Colon (tissue), 2 donors: ENCODE results near the gene MYO19.

Source experiments
- FAIRE-seq: peaks from 2 replicates; lab custom pipeline; 2012; peaks lifted over from hg19 to GRCh38; lab: Jason Lieb, UNC
- donor health status: control.
- donor health status: control.

MYO19 gene

DNA sequence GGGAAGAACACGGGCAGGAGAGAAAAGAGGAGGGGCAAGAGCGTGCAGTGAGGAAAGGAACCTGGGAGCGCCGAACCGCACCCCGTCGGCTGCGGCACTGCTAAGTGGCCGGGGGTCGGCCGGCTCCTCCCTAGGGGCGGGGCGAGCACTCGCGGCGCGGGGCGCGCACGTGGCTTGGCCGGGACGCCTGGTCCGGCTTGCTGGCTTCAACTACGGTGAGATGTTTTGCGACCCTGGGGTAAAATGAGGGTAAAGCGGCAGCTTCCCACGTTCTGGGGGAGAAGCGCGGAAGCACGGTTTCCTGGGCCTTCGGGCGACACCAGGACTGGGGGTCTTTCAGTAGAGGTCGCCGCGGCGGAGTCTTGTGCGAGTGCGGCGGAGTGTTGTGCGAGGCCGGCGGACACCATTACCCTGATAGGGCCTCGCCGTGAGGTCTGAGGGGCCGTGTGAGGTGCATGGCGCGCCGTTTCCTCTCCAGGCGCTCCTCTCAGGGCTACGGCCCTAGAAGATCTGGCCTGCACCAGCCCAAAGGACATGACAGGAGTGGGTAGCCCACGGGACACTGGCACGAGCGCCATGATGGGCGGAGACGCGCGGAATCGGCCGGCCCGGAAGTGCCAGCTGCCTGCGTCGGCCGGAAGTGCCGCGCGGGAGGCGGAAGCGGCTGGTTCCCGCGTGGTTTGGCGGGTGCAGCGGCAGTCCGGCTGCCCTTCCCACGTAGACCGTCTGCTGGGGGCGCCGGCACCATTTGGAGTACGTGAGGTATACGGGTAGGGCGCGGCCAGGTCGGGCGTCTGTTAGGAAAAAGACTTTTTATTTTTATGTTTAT, at the start of gene MYO19, which contains the start of gene PIGW:
MYO19 (minus strand) TSS at position 29 of the 829 bp plus-strand sequence. CDS start 2,330 bp downstream, outside the sequence.
PIGW (plus strand) TSS at position 148 of the 829 bp plus-strand sequence. CDS start 2,115 bp downstream, outside the sequence.
- no peak for FAIRE-seq

DNA sequence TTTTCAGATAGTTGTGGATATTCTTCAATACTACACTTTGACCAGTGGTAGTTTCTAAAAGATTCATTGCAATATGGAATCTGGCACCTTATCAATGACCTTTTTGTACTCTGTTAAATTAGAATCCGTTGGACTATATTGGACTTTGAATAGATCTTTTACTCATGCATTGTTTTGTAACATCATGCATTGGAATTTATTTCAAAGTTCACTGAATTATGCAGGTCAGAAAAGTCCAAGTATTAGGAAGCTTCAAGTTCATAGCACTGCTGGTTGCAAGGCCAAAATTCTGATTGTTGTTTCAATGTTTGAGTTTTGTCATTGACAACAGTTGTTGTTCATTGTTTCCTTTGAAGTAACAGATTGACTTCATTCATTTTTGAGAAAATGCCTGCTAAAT, 49.1 kb upstream of the MYO19 start:
- no peak for FAIRE-seq

DNA sequence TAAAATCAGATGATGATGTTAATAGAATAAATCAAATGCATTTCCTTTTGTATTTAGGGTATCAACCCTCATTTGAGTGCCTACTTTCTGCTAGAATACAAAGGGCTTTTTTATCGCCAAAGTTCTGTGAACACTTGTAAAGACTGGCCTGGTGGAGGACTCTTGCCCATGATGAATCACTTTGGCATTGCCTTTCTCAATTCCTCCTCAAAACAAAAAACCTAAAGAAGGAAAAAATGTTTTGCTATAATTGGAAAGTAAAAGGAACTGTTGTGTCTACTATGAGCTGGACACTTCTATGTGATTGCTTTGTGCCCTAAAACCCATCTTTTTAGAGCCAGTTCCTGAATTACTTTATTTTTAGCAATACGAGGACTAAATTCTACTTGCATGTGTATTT, 44.0 kb upstream of the MYO19 start:
- no peak for FAIRE-seq

- FAIRE-seq = no peak
Observed at GRCh38 chr17:36576793-36577192, 42.1 kb upstream of the MYO19 start.

GRCh38 chr17:36575028-36575427, 40.4 kb upstream of the MYO19 start:
- no peak for FAIRE-seq

GRCh38 chr17:36566081-36566480, 31.4 kb upstream of the MYO19 start:
- FAIRE-seq = no peak

DNA sequence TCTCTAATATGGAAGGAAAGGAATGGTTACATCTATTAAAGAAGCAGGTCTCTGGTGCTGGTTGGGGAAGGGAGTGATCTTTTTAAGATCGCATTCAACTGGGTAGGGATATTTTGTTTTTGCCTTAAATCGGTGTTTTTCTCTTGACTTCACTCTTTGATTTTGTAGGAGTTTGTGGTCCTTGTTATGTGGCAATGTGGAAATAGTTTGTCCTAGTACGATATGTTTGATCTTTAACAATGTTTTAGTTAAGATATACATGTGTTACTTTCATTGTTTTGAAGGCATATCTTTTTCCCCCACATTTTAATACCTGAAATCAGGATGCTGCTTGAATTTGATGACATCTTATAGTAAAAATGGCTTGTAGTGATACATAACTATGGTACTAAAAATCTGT, 18.8 kb upstream of the MYO19 start:
- no peak for FAIRE-seq

DNA sequence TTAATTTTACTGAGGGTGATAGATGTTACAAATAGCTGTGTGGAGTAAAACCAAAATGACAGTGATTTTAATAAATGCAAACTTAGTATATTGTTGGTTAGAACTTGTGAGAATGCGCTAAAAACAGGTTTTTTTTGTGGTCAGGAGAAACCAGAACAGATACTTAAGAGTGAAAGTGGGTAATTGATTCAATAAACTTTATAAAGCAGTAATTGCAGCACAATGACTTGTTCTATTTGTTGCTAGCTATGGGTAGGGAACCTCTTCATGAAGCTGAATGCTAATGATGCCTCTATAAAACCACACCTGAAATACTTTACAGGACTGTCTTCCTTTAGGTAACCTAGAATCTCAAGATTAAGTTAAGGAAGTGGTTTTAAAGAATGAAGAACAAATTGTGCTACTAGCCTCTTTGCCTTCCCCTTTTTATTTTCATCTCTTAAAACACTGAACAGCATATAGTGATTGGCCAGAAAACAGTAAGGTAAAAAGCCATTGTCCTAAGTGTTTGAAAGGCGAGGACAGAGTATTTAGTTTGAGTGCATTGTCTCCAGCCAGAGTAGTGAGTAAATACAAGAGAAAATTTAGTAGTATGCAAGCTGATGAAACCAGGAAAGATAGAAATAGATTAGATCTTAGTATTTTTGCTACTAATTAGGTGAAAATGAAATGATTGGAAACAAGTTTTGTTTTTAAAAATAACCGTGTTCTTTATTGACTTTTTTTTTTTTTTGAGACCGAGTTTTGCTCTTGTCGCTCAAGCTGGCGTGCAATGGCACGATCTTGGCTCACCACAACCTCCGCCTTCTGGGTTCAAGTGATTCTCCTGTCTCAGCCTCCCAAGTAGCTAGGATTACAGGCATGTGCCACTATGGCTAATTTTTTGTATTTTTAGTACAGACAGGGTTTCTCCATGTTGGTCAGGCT, 16.1 kb upstream of the MYO19 start:
- no peak for FAIRE-seq

DNA sequence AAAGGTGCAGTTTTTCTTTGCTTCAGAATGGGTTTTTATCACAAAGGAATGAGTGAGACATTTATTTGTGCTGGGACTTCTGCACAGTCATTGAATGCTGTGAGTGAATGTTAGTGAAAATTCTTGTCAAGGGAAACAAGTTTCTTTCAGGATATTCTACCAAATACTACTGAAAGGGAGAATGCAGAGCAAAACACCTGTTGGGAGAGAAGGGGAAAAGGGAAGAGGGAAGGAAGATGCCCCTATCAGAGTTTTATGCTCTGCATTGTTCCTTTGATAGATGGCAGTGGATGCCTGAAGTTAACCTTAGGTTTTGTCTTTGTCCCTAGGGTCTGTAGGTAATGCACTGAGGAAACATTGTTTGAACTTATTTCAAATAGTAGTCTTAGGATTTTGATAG, 13.1 kb upstream of the MYO19 start:
- no peak for FAIRE-seq

DNA sequence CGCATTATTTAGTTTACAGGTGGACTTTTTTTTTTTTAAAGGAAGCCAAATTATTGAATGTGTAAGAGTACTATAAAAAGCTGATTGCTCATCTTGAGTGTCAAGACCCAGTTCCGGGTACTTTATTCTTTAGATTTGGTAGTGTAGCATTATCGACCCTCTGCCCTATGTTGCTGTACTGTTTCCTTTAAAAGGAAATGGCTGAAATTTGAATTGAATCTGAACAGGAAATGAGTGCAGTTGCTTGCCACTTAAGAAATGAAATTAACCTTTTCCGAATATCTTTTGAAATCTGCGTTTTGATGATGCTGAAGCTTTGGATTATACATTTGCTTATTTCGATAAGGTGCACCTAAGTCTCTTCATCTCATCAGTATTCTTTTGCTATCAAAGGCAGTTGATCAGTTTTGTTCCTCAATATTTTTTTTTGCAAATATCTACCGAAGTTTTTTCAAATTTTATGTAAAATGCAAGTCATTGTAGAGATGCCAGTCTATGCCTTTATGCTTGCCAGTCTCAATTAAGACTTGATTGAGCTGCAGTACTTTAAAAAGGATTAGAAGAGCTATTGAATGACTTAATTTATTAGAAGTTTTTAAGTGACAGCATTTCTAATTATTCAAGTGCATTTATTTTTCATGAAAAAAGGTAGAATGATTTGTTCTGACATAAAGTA, 11.9 kb upstream of the MYO19 start:
- no peak for FAIRE-seq

- no peak for FAIRE-seq
Observed at GRCh38 chr17:36545465-36546417, 11.1 kb upstream of the MYO19 start.

DNA sequence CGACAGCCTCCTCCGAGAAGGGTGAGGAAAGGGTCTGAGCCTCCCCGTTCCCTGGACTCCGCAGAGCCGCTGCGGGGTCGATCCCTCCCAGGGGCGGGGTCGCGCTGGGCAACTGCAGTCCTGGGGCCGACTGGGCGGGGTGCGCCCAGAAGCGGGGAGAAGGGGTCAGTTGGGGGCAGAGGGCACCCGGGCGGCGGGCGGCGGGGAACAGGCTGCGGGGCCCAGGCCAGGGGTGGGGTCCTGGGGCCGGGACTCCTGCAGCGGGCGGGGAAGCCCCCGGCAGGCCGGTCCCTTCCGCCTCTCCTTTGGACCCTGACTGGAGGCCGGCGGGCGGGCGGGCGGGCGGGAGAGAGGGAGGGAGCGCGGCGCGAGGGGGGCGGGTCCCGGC, 10.4 kb upstream of the MYO19 start:
- FAIRE-seq = no peak

DNA sequence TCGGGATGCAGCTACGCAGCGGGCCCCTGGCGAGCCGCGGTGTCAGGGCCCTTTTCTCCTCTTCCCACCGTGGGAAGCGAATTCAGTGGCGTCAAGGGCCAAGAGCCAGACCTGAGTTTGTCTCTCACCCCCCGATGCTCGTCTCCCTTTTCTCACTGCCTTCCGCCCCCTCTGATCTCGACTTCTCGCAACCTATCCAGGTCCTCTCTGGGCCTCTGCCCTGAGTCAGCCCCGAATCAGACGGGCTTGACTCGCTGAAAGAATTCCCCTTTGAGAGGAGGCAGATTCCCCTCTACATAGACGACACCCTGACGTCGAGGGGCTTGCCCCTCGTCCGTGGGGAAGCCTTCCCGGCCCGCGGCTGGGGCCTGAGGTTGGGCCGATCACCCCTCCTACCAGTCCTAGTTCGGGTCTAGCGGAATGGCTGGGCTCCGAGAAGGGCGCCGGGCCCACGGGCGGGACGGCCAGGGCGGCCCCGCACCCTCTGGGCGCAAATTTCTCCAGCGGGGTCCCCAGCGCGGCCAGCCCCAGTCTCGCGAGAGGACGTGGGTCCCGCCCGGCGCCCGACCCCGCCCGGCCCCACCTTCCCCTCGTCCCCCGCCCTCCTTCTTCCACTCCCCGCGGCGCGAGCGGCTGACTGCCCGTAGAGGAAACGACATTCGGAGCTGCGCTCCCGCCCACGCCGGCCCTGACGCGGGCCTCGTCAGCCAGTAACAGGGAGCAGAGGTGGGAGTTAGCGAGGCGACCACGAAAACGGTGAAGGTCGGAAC, 9.8 kb upstream of the MYO19 start, which contains the start of gene GGNBP2:
GGNBP2 (plus strand) TSS at position 613 of the 770 bp plus-strand sequence. CDS start 806 bp downstream, outside the sequence.
- FAIRE-seq = no peak

DNA sequence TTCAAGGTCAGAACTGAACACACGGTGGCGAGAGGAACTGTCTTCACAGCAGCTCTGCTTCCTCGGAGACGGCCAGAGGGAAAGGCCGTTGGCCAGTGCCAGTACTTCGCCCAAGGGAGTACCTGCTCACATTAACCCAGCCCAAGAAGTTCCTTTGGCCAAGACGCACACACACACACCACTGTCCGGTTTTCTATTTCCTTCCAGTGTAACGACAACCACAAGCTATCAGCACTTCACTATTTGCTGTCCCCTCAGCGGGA, 9.3 kb upstream of the MYO19 start:
- no peak for FAIRE-seq

GRCh38 chr17:36542755-36543154, 8.1 kb upstream of the MYO19 start:
- no peak for FAIRE-seq

- no peak for FAIRE-seq
Observed at GRCh38 chr17:36540696-36541095, 6.0 kb upstream of the MYO19 start.

DNA sequence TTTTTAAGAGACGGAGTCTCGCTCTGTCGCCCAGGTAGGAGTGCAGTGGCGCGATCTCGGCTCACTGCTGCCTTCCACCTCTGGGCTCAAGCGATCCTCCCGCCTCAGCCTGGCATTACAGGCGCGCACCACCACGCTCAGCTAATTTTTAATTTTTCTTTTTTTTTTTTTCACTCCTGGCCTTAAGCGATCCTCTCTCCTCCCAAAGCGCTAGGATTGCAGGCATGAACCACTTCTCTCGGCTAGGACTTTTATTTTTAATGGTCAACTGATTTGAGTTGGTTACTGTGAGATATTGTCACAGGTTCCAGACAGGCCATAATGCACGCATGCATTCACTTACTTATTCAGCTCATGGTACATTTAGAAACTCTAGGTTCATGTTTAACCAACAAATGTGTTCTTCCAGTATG, 1.0 kb upstream of the MYO19 start:
- no peak for FAIRE-seq

- no peak for FAIRE-seq
Observed at GRCh38 chr17:36533935-36534839, 481 bp downstream of the MYO19 start.

DNA sequence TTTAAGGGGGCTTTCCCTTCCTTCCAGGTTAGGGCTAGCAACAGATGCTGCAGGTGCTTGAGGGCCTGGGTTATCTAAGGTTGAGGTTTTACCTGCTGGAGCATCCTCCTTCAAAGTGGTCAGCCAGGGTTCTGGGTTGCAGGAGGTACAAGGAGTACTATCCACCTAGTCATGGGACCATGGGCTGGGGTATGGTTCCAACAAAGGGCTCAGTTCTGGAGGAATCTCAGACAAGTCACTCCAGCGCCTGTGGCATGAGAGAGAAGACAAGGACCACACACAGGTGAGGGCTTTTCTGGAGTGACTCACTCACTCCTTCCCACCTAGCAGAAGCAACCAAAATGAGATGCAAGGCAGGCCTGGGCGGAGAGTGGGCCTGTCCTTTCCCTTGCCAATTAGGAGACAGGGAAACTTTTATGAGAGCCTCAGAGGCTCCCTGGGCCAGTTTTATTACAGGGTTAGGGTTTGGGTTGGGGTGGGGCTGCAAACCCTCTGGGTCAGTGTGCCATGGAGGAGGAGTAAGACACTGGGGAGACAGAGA, 2.2 kb downstream of the MYO19 start:
- FAIRE-seq = no peak
